CD4-positive, alpha-beta T cell treated with Interleukin-2 at 100 ng/mL for 4 hours (primary cell): ENCODE measurements around the gene TNFSF4.

Experiments
- DNase-seq: peaks from one replicate; pipeline ENCODE4 v3.0.0-alpha.2; 2020; ENCODE audit warnings: low spot score

The TNFSF4 gene

GRCh38 chr1:173210716-173211231, 3.6 kb upstream of the TNFSF4 start:
- no peak for DNase-seq

DNA sequence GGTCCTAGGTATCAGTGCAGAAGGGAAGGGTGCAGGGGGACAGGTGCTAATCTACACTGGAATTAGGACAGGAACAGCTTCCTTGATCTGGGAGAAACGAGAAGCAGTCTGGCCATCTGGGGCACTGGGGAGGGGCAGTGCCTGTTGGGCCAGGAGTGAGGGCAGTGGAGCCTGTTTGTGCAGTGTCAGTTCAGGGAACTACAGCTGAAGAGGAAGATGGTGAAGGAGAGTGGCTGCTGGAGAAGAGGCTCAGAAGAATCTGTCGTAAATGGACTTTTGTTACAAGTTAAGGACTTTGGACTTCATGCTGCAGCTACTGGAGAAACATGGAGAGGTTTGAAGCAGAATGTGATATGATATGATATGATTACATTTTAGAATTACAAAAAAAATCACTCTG, 3.2 kb upstream of the TNFSF4 start:
- no peak for DNase-seq

GRCh38 chr1:173208868-173209267, 1.7 kb upstream of the TNFSF4 start:
- DNase-seq: no peak

DNA sequence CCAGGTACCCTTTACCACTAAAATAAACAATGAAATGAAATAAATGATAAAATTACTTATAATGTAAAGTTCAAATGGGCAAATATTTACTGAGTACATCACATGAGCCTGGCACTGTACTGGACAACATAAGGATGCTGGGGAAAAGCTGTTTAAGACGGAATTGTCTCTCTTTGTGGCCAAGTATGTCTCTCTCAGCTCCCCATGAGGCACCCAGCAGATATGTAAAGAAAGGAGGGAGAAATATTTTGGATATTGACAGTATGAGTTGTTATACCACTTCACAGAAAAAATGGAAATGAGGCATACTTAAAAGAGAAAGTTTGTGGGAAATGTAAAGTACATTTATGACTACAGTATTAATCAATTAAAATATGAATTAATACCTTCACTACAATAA, 1.0 kb upstream of the TNFSF4 start:
- DNase-seq: no peak

DNA sequence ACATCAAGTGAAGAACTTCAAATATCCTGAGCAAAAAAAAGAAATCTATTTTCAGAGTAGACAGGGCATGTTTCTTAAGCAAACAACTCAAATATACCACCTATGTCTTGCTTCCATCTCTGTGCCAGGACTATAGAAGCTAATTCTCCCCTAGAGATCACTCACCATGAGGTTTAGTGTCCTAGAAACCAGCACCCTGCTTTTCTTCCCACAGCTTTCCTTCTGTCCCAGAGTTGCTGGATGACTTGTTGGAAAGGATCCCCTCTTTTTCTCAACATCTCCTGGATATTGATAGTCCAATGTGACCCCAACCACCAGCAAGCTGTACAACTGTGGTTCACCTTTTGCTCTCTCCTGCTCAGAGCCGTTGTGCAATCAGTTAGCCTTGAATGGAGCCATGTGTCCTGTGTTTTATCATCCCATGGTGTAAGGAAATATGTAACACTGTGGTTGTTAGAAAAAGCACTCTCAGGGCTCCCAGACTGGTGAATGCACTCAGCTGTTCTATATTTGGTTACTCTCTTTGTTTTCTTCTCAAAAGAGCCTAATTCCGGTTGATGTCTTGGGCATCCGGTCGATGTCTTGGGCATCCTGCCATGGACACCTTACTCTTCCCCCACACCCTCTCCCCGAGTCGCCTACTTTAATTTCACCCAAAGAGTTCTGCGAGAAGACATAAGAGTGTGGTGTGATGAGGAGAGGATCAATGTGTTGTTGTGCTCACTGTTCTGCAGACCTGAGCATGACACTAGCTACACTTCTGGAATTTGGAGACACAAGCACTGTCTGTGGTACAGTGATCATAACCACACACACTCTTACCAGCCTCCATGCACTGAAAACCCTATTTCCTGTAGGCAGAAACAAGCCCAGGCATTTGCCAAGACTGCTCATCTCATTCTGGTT, 1.7 kb downstream of the TNFSF4 start:
- peak; percentile 35 for DNase-seq

GRCh38 chr1:173204693-173205092, 2.4 kb downstream of the TNFSF4 start:
- no peak for DNase-seq

DNA sequence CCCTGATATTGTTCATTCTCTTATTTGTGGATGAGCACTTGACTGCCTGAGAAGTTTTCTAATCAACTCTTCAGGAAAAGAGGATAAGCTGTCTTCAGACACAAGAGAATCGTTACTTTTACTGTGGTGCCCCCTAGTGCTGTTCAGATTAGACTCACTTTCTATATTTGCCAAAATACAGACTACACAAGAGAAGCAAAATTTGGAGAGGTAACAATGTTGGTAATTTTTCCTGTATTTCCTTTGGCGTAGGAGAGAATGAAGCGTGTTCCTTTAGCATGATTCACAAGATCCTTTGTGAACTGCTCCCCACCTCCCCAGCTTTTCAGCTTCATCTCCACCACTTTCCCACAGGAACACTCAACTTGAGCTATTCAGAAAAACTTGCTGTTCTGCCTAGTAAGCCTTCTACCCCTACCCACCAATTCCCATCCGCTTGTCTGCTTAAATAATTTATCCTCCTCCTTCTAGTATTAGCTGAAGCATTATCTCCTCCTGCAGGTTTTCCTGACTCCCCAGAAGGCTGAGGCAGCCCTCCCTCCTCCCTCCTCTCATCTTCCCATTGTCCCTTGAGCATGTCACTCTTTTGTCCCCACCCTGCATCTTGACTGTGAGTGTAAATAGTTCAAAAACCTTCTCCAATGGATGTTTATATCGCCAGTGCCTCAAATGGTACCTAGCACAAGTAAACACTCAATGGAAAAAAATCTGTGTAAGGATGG, 4.5 kb downstream of the TNFSF4 start:
- DNase-seq: peak; percentile 33

- DNase-seq: no peak
These were observed 5.2 kb downstream of the TNFSF4 start for GRCh38 chr1:173201969-173202368.

DNA sequence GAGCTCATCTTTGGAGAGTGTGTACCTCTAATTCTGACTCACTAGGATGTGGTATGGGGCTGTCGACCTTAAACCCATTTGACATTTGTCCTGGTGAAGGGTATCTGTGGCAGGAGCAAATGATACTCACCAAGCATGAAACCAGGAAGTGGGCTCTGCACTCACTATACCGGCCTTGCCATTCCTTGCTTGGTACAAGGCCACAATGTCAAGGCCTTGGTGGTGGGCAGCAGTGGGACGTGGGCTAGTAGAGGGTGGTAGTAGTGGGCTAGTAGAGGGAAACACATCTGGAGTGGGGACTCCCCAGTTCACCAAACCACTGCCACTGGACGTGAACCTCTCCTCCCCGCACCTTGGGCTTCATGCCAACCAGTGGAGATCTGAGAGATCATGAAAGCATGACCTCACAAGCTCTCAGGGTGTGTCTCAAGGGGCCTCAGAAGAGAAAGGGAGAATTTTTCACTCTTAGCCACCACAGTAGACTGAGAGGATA, 11.5 kb downstream of the TNFSF4 start:
- no peak for DNase-seq

- DNase-seq: no peak
These were observed 13.5 kb downstream of the TNFSF4 start for GRCh38 chr1:173193639-173194038.

DNA sequence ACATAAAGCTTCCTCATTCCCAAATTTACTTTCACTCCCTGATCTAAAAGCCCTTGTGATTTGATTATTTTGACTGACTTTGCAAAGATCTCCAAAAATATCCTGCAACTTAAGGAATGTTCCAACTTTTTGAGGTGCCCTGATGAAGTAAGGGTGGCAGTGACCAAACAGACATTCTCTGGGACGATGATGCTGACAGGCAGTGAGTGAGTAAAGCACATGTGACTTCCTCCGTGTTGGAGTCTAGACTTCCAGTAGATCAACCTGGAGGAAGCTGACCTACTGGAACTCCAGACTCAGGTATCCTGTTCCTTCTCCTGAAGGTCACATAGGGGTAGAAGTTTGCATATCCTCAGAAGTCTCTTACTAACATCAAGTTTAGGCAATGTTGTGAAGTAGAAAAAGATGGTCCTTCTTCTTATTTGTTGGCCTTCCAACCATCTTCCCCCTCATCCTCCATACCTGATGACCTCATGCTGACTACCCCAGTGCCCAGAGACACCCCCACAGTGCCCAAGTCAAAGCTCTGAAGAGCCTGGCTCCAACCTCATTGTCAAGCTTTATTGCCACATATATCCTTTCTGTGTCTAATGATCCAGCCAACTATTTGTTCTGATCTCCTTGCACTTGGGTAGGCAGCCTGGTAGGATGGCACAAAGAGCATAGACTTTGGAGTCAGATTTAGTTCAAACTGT, 16.0 kb downstream of the TNFSF4 start:
- no peak for DNase-seq

- DNase-seq: no peak
These were observed 16.8 kb downstream of the TNFSF4 start for GRCh38 chr1:173190101-173190936.

DNA sequence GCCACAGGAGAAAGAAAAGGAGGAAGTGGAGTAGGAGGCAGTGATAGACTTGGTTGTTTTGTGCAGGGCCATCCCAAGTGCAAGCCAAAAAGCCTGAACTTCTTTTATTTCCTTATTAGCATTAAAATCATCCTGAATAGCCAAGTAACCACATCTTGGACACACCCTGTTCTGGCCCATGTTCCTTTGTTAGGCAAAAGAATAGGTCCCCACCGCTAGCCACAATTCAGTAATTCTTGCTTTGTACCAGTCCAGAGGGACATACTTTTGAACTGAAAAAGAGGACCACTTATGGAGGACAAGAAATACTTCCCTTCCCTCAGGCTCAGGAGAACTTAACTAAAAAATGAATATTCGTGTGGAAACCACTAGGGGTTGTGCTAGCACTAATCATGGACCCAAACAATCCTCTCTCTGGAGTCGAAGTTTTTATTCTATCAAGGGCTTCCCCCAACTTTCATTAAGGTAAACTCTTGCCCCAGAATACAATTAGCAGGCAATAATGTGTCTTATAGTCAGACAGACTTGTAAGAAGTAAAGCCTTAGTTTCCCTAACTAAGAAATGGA, 19.4 kb downstream of the TNFSF4 start:
- no peak for DNase-seq

GRCh38 chr1:173181791-173182190, 25.3 kb downstream of the TNFSF4 start:
- DNase-seq: no peak

GRCh38 chr1:173176246-173176645, 30.9 kb downstream of the TNFSF4 start:
- no peak for DNase-seq

GRCh38 chr1:173175514-173176145, 31.5 kb downstream of the TNFSF4 start:
- DNase-seq: no peak

- no peak for DNase-seq
These were observed 33.7 kb downstream of the TNFSF4 start for GRCh38 chr1:173173388-173173787.

- no peak for DNase-seq
These were observed 36.0 kb downstream of the TNFSF4 start for GRCh38 chr1:173171152-173171551.

- DNase-seq: no peak
These were observed 38.2 kb downstream of the TNFSF4 start for GRCh38 chr1:173168941-173169340.

DNA sequence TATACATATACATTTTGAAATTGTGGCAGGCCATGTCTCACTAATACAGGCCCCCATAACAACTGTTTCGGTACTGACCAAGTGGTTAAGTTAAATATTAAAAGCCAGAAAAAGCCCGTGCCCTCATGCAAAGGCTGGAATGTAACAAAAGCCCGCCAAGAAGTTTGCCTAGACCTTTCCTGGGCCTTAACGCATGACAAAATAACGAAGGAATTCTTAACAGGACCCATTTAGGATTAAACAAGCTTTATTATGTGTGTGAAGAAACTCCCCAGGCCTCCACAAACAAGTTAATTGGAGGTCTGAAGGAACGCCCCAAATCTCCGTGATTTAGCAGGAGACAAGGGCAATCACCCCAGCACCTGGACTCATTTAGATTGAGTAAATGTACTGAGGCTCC, 42.4 kb downstream of the TNFSF4 start:
- DNase-seq: no peak

DNA sequence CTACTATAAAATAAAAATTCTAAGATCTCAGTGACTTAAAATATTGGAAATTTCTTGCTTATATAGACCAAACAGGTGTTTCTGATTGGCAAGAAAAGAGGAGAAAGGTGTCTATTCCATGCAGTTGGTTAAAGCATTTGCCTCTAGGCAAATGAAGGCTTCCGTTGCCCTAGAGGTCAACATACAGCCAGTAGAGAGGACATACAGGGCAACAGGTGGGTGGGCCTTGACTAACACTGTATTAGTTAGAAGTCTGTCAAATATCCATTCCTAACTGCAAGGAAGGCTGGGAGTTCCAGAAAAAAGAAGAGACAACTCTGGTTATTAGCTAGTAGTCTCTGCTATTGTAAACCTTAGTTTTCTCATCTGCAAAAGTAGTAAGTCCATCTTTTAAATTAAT, 43.0 kb downstream of the TNFSF4 start:
- no peak for DNase-seq
